ENCODE data around the gene ZNF512.

Gene ZNF512

DNA sequence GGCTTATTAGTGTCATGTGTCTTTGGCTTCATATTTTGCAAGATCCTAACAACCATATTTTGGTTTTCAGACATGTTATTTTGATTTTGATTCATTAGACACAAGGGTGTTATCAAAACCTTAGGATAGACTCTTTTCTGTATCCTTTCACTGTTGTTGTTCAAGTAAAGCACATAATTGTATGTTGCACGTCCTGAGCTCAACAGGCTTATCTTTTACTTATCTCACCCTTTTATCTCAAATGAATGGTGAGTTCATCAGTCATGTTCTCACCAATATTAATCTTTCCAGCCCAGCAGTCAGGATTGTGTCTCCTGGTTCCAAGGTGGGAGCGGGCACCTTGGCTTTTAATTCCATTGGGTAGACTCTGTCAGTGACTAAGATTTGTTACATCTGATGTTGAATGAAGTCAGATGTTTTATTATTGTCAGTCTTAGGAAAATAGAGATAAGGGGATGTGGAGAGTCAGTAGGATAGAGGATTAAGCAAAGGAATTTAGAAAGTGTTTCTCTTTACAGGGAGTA, 57.9 kb downstream of the ZNF512 start:
- DNase-seq, result no peak

DNA sequence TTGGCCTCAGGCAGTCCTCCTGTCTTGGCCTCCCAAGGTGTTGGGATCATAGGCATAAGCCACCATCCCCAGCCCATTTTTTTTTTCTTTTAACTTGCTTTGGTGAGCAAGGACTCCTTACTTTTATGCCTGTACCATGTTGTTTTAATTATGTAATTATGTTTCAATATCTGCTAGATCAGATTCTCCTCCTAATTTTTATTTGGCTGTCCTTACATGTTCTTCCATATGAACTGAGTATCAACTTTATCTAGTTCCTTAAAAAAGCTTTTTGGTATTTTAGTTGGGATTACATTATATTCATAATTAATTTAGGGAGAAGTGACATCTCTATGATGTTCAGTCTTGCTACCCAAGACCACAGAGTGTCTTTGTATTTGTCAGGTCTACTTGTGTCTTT, 62.4 kb downstream of the ZNF512 start:
- no peak for DNase-seq

DNA sequence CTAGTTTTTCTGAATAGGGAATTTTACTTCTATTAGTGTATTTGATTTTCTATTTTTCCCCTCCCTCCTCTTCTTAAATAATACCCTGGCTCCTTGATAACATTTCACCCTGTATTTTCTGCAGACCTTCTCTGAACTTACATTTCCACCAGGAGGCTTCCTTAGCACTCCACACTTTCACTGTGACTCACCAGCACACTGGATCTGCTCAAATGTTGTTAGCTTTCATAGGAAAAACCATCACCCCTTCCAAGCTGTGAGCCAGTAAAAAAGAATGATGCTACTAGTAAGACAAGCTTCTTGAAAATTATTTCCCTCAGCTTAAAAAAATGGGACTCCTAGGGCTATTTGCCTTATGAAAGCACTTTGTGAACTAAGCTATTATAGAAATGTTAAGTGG, 64.4 kb downstream of the ZNF512 start:
- DNase-seq, result no peak

DNA sequence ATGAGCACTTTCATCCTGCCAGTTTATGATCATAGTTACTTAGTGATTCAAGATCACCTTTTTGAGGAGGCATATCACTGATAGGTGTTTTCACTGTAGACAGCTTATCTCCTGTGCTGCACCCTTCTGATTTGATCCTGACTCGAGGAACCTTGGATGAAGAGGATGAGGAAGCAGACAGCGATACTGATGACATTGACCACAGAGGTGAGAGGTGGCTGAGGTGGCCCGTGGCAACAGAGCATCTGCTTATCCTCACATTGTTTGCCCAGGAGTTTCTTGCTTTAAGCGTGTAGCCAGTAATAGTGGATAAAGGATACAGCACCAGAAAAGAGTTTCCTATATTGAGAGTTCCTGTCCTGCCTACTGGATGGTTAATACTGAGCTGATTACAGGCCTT, 64.9 kb downstream of the ZNF512 start:
- no peak for DNase-seq

DNA sequence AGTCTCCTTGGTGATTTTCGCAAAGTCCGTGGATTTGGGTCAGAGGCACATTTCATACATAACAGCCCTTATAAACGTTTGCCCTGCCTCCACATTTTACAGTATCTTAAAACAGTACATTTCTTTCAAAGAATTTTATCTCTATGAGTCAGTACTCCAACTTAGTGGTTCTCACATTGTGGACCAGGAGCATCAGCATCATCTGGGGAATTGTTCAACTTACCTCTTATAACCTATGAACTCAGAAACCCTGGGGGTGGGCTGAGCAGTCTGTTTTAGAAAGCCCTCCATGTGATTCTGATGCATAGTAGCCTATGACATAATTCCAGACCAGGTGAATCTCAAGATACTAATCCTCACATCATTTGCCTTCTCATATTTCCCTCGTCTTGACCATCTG, 68.2 kb downstream of the ZNF512 start:
- no peak for DNase-seq

DNA sequence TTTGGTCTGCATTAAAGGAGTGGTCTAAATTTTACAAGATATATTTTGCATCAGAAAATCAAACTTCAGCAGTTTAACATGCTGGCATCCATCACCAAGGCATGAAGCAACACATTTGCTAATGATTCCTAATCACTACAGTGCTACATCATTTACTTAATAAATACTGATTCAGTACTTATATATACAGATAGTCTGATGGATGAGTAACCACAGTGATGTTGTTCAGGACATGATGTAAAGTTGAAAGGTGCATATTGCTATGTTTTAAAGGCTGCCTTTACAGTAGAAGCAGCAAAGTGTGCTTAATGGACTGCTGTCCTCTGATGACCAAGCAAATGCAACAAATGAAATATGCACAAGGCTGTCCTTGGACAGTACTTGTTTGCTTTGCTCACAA, 69.5 kb downstream of the ZNF512 start:
- no peak for DNase-seq

DNA sequence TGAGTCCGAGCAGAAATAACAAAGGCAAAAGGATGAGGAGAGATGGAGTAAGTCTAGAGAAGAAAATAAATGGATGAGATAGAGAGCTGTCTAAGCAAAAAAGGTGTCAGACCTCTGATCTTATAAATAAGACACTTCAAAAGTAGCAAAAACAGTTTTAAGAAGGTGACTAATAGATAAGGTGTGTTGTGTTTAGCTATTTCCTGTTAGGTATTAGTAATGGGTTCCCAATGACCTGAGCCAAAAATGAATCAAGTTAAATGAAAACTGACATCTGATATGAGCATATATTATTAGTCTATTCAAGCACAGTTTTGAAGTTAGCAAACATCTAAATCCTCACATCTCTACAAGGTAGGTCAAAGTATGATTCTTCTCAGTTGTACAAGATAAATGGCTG, 69.9 kb downstream of the ZNF512 start:
- DNase-seq, result no peak

DNA sequence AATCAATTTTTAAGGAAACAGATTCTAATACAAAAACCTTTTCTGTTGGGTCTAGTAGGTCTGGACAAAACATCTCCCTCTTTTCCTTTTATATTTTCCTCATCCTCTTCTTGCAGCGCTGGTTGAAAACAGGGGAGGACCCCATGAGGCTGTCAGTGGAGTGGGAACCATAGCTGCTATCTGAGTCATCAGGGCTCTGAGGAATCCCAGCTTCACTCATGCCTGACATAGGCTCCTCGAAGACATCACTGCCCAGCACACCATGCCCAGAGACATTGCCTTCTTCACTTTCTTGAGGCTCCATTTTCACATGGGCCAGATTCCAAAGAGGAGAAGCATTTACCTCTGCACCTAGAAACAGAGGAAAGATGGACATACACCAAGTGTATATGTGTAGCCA, 70.6 kb downstream of the ZNF512 start:
- no peak for DNase-seq

DNA sequence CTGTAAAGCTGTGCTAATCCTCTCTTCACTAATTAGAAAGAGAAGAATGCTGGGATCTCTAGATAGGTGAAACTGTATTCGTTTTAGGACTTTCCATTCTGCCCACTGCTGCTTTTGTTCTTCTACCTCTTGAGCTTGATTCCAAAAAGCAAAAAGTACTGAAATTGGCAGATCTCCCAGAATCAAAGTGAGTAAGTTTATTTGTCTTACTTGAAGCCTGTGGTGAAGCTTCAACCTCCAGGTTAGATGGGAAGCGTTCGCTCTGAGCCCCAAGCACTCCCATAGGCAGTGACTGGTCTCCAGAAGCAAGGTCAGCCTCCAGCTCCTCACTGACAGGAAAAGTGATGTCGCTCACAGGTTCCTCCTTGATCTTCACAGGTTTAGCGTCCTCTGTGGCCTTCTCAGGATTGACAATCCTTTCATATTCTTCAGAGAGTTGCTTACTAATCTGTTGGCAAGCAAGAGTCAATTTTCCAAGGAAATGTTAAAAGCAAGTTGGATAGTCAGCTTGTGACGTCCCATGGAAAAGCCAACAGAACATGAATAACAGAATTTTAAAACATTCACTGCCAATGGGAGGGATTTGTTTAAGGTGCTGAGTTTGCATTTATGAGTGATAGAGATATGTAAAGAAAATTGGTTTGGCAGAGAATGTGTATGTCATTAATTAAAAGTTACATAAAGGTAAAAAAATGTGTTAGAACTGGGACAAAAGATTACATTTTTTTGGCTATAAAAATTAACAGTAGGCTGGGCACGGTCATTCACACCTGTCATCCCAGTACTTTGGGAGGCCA, 72.5 kb downstream of the ZNF512 start:
- no peak for DNase-seq

DNA sequence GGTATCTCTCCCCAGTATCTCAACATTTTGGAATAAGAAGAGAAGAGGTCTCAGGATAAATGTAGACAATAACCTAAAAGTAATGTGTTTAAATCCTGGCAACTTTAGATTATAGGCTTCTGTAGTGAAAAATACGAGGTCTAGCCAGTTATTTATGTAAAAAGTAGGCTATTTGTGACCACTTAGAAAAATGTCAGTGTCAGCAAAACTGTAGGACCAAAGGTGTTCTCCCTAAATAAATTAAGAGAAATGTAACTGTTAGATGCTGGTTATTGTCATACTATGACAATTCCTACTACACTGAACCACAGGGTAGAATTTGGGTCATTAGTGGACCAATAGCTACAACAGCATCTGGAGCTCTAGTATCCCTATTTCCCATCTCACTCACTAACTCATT, 78.5 kb downstream of the ZNF512 start:
- DNase-seq, result no peak

DNA sequence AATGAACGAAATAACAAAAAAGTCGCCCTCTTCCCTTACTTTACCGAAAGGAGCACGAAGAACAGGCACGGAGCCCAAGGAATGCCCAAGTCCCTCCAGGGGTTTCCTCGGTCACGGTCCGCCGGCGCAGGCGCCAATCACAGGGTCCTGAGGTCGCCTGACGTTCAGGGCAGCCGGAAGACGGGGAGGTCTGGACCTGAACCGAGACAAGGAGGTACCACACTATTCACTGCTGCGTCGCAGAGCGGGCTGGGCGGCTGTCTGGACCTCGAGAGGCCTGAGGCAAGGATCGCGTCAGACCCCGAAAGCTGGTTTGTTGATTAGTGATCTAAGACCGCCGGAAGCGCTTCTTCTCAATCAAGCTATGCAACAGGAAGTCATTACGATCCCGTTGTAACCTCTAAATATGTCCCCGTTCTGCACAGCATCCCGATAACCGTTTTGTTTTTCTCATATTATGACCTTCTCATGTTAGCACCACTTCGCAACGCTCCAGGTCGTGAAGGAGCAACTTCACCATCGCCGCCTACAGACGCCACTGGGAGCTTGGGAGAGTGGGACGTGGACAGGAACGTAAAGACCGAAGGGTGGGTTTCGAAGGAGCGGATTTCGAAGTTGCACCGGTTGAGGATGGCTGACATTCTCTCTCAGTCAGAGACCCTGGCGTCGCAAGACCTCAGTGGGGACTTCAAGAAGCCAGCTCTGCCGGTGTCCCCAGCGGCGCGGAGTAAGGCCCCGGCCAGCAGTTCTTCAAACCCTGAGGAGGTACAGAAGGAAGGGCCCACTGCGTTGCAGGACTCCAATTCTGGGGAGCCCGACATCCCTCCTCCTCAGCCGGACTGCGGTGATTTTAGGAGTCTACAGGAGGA, 80.7 kb downstream of the ZNF512 start, which contains the start of the genes SLC4A1AP and SUPT7L:
TSS of gene SLC4A1AP (plus strand) at position 605 of the 869 bp plus-strand sequence. CDS start at position 631, 26 bp downstream.
TSS of gene SUPT7L (minus strand) at position 330 of the 869 bp plus-strand sequence. CDS start 1,422 bp downstream, outside the sequence.
- peak; percentile 74 to 83 for DNase-seq

DNA sequence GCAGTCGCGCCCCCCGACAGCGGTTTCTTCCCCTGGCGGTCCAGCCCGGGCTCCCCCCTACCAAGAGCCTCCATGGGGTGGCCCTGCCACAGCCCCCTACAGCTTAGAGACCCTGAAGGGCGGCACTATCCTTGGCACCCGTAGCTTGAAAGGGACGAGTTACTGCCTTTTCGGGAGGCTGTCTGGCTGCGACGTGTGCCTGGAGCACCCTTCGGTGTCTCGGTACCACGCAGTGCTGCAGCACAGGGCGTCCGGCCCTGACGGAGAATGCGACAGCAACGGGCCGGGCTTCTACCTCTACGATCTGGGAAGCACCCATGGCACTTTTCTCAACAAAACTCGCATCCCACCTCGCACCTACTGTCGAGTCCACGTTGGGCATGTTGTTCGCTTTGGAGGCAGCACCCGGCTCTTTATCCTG, 81.3 kb downstream of the ZNF512 start:
- no peak for DNase-seq

DNA sequence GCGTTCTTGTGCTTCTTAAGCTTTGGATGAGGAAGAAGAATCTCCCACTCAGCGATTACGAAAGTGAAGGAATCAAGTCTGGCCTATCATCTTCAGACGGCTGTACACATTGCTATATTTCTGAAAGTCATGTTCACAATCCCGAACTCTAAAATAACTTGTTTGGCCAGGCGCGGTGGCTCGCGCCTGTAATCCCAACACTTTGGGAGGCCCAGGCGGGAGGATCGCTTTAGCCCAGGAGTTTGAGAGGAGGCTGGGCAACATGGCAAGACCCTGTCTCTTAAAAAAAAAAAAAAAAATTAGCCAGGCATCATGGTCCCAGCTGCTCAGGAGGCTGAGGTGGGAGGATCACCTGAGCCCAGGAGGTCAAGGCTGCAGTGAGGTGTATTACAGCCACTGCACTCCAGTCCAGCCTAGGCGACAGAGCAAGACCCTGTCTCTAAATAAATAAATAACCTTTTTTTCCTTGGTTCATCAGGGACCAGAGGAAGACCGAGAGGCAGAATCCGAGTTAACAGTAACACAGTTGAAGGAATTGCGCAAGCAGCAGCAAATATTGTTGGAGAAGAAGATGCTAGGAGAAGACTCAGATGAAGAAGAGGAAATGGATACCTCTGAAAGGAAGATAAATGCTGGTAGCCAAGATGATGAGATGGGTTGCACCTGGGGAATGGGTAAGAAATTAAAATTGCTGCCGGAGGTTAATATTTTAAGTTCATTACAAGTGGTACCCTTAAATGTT, 82.0 kb downstream of the ZNF512 start:
- no peak for DNase-seq

DNA sequence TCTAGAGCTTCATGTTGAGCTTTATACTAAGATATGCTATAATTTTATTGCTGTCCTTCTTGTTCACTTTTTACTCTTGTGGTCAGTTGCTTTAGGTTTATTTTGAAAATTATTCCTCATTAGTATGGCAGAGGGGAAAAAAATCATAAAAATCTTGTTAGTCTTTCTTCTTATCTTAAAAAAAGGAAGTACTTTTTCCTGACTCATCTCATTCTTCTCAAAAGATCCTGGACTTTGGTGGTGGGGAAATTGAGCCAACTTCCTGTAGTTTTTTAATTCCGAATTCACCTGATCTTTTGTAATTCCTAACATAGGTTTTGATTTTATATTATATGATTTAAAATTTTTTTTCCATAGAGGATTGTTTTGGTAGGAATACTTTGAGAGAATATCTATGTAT, 84.6 kb downstream of the ZNF512 start:
- no peak for DNase-seq

DNA sequence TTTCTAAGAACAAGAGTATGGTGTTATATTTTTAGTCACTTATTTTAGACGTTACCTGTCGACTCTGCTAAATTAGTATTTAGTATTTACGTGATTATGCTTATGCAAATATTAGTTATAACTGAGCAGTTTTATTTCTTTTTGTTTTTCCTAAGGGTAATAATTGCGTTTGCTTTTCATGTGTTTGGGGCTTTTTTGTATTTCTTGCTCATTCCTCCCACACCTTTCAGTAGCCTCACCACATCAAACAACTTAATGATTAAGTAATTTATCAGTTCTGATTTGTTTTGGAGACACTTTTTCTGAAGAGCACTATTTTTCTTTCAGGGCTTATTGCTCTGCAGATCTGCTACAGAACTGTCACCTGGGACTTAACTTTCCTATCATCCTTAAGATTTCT, 88.4 kb downstream of the ZNF512 start:
- no peak for DNase-seq
